HG03565 (cell line): ENCODE measurements around the gene ATM.
A peak's percentile ranks its signal among the peaks of the same experiment; 100 is the strongest.

Experiments used
- ATAC-seq: cut with Tn5 transposase; IDR thresholded peaks from one replicate; pipeline ENCODE4 v1.9.1; 2021; ENCODE audit warnings: mild to moderate bottlenecking, moderate library complexity; ENCODE audit not compliant: unreplicated experiment

ATM gene

DNA sequence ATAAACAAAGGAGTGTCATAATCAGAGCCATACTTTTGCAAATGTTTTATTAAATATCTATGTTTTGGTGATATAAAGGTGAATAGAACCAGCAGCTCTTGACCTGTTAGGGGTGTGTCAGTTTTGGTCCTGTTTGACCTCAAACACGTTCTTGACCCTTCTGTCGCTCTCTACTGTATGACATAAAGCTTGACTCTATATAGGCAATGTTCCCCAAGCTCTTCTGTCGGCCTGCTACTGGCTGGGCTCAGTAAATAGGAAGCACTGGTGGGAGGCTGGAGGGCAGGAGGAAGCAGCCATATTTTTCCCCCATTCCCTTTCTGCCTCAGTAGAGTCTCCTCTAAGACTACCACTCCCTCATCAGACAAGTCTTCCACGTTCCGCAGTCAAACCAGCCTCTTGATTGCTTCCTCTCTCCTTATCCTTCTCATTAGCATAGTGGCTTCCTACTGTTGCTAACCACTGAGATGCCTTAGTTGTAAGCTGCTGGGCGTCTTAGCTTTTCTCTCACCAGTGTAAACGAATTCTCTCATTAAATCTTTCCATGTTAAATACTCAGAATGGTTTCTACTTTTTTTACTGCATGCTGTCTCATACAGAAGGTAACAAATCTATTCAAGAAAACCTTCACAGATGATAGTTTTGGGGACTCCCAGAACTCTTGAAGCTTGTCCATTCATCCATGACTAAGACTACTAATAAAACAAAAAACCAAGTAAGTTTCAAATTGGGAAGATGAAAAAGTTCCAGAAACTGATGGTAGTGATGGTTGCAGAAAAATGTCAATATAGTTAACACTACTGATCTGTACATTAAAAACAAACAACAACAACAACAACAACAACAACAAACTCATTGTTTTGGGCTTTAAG lies 3.7 kb upstream of the ATM start:
- no peak for ATAC-seq

DNA sequence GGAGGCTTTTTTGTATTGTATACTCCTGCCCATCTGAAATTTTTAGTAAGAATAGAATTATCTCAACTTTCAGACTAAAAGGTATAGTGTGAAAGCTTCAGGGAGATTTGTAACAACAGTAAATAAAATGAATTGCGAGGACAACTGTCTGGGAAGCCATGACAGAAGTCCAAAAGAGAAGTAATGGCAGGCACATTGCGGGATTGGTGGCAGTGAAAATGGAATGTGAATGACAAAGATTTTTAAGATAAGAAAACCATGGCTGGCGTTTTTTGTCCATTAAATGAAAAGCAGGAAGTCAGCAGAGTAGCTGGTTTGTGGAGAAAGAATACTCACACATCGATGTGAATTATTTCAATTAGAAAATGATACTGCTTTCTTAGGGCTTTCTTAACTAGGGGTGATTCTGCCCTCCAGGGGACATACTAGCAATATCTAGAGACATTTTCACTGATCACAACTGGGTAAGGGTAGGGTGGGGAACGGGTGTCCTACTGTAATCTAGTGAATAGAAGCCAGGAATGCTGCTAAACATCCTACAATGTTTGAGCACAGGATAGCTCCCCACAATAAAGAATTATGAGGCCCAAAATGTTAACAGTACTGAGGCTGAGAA lies 2.0 kb upstream of the ATM start:
- ATAC-seq, result no peak

DNA sequence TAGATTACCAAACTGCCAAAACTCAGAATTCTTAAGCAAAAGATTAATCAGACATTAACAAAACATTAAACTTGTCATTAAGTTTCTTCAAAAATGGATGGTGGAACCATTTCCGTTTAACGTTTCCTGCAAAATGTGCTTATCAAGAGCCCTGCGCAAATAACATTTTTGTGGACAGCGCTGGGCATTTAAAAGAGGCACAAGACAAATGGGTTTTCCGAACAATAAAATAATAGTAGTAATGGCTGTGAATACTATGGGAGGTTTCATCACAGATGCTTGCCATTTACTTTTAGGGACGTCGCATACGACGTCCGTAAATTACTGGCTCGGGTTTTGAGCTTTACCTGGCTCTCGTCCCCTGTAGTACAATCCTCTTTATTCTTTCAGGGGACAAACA lies 1.5 kb upstream of the ATM start:
- no peak for ATAC-seq

DNA sequence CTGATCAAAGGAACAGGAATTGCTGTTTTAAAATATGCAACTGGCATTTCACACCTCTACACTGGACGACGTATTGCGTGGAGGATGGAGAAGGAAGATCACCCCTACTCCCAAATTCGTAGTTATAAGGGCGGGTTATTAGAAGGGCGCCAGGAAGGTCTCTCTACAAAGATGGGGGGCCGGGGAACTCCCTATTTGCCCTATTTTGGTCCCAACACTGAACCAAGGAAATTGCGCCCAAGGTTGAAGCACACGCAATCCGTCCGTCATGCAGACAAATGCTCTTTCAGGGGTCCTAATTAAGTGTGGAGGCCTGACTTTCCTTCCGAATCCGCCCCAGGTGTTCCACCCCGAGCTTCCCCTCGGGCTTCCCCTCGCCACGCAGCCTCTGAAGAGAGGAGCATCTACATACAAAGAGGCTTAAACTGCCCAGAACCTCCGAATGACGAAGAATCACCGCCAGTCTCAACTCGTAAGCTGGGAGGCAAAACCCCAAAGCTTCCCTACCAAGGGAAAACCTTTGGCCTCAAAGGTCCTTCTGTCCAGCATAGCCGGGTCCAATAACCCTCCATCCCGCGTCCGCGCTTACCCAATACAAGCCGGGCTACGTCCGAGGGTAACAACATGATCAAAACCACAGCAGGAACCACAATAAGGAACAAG lies 825 bp upstream of the ATM start:
- ATAC-seq, result no peak

DNA sequence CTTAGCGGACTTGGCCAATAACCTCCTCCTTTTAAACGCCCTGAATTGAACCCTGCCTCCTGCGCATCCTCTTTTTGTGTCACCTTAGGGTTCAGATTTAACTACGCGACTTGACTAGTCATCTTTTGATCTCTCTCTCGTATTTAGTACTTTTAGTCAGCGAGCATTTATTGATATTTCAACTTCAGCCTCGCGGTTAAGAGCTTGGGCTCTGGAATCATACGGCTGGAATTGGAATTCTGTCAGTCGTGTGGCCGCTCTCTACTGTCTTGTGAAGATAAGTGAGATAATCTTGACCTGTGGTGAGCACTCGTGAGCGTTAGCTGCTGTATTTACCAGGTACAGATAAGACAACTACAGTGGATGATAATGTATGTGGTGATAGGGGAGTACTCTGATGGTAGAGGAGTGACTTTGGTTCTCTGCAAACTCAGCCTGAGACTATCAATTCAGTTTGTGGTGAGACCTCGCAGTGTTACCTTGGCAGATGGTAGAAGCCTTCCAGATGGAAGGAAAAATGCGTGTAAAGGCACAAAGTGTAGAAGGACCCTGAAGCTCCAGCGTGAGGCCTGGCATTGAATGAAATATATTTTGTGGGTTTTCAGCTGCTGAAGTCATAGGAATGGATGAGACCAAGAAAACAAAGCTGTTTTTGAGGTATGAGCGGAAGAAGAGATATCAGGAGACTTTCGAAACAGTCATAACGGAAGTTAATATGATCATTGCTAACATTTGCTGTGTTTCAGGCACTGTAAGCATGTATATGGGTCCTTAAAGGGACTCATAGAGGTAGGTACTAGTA lies 682 bp downstream of the ATM start:
- ATAC-seq, result peak; percentile 24

DNA sequence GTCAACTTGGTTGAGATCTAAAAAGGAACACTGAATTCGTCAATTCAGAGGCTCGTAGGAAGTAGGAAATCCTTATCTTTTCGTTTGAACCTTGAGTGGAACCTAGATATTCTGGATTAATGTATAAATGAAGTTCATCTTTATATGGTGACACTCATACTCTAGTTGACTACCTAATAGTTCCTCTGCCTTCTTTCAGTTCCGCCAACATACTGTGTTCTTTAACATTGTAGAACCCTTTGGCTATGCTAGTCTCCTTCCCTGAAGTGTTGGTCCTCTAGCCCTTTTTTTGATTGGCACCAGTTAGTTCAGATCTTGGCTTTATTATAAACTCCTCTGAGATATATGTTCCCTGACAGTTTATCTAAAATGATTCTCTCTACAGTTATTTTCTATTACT lies 1.5 kb downstream of the ATM start:
- no peak for ATAC-seq

DNA sequence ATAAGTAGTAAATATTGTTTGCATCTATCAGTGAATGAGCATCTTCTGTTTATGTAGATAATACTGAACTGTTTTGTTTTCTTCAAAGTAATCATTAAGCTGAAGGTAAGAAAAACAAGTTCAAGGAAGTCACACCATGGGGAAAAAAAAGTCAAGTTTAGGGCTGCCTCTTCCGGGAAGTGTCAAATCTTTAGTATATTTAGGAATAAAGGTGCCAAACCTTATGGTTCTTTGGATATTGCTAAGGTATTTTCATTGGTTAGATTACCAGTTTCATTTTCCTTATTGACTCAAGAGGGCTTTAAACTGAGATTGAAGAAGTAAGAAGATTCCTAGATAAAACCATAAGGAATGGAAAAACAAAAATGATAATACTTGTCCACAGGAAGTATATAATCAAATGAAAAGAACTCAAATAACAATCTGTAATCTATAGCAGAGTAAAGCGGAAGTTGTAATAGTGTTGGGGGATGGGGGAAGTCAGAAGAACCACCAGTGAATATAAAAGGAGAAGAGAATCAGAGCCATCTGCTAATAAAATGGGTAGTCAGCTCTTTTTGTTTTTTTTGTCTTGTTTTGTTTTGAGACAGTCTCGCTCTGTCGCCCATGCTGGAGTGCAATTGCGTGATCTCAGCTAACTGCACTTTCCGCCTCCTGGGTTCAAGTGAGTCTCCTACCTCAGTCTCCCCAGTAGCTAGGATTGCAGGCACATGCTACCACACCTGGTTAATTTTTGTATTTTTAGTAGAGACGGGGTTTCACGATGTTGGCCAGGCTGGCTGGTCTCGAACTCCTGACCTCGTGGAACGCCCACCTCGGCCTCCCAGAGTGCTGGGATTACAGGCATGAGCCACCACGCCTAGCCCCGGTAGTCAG lies 2.3 kb downstream of the ATM start:
- no peak for ATAC-seq

DNA sequence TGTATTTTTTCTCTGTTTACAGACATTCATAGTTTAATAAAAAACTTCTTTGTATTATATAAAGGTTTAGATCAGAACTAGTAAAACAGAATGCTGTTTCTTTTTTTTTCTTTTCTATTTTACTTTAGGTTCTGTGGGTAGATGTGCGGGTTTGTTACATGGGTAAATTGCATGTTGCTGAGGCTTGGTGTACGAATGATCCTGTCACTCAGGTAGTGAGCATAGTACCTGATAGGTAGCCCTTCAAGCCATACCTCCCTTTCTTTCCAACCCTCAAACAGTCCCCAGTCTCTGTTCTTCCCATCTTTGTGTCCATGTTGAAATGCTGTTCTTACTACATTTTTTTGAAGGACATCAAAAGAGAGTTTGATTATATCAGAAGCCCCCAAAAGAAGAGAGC lies 3.2 kb downstream of the ATM start:
- no peak for ATAC-seq

DNA sequence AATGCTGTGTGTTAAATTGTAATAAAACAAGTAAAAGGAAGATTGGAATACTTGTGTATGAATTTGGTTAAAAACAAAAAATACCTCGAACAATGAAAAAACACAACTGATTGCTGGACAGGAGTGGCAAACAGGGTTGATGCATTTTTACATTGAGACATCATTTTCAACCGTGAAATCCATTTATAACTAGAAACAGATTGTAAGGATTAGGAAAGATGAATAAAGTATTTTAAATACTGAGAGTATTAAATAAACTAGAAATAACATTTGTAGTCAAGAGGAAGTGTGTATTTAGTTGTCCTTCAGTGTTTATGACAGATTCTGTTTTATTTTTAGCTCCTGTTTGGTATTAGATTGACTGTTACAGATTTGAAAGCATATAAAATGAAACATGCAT lies 5.4 kb downstream of the ATM start:
- ATAC-seq, result no peak

DNA sequence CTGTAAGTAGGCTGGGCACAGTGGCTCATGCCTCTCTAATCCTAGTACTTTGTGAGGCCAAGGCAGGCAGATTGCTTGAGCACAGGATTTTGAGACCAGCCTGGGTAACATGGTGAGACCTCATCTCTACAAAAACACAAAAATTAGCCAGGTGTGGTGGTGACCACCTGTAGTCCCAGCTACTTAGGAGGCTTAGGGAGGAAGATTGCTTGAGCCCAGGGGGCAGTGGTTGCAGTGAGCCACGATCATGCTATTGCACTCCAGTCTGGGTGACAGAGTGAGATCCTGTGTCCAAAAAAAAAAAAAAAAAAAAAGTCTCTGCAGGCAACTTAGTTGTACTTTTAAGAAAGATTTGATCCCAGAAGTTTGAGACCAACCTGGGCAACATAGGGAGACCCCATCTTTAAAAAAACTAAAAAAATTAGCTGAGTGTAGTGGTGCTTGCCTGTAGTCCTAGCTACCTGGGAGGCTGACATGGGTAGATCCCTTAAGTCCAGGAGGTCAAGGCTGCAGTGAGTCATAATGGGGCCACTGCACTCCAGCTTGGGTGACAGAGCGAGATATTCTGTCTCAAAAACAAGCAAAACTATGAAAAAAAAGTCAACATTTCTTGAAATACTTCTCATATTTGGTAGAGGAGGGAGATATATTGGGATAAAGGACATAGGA lies 10.5 kb downstream of the ATM start:
- ATAC-seq, result no peak

DNA sequence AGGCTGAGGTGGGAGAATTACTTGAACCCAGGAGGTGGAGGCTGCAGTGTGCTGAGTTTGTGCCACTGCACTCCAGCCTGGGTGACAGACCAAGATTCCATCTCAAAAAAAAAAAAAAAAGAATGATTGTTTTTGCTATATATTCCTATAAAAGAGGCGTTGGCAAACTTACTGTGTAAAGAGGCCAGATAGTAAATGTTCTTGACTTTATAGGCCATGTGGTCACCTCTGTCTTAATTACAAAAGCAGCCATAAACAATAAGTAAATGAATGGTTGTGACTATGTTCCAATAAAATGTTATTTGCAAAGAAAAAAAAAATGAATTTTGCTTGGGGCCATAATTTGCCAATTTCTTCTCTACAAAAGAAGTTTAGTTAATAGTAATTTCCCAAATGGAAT lies 12.3 kb downstream of the ATM start:
- no peak for ATAC-seq

DNA sequence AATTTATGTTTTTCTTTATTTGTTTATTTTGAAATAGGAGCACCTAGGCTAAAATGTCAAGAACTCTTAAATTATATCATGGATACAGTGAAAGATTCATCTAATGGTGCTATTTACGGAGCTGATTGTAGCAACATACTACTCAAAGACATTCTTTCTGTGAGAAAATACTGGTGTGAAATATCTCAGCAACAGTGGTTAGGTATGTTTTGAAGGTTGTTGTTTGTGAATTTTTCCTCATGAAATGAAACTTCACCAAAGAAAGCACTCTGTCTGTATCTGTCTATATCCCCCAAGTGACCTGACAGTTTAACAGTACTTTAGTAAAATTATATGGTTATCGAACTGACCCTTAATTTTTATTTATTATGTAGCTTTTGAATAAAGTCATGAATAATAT lies 12.8 kb downstream of the ATM start:
- no peak for ATAC-seq

DNA sequence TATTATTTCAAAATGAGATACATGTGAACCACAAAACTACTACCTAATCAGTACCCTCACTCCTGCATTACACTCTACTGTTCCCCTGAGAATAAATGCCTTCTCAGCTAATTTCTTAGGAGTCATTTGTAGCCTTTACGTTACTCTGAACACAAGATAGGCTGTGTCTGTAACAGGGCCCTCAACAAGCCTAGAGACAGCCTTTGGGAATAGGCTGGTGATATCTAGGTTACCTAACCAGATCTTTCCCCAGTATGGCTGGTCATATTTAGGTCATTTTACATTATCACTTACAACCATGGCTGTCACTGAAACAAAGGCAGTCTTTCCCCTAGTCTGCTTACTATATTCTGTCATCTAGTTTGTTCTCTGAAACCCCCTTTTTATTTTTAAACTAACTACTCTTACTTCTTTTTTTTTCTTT lies 14.2 kb downstream of the ATM start:
- ATAC-seq, result peak; percentile 38

DNA sequence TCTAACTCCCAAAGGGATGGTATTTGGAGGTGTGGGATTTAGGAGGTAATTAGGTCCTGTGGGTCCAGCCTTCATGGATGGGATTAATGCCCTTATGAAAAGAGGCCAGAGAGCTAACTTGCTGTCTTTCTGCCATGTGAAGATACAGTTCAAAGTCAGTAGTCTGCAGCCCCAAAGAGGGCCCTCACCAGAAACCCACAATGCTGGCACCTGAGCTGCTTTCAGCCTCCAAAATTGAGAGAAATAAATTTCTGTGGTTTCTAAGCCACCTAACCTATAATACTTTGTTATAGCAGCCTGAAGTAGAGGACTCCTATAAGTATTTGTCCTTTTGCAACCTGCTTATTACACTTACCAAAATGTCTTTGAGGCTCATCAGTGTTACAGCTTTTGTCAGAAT lies 16.2 kb downstream of the ATM start:
- no peak for ATAC-seq

DNA sequence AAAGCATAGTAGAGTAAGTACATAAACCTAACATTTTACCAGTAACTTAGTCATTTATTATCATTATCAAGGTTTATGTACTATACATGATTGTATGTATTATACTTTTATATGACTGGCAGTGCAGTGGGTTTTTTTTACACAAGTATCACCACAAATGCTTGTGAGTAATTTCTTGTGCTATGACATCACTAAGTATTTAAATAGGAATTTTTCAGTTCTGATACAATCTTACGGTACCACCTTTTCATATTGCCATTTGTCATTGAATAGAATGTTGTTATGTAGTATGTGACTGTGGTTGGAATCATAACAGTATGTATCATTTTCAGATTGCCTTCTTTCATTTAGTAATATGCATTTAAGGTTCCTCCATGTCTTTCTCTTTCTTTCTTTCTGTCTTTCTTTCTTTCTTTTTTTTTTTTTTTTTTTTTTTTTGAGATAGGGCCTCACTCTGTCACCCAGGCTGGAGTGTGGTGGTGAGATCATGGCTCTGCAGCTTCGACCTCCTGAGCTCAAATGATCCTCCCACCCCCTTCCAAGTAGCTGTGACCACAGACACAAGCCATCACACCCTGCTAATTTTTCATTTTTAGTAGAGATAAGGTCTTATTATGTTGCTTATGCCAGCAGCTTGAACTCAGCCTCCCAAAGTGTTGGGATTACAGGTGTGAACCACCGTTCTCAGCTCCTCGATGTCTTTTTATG lies 18.6 kb downstream of the ATM start:
- ATAC-seq, result no peak

DNA sequence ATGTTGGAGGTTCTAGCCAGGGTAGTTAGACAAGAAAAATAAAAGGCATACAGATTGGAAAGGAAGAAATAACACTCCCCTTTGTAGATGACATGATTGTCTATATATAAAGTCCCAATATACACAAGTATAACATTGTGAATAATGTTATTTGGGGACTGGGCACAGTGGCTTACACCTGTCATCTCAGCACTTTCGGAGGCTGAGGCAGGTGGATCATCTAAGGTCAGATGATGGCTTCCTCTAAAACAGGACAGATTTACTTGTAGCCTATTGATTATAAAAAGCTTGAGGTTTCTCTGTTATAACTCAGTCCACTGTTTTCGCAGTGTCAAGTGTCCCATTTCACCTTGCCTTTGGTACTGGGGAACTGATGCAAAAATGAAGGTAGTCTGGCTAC lies 19.6 kb downstream of the ATM start:
- no peak for ATAC-seq

DNA sequence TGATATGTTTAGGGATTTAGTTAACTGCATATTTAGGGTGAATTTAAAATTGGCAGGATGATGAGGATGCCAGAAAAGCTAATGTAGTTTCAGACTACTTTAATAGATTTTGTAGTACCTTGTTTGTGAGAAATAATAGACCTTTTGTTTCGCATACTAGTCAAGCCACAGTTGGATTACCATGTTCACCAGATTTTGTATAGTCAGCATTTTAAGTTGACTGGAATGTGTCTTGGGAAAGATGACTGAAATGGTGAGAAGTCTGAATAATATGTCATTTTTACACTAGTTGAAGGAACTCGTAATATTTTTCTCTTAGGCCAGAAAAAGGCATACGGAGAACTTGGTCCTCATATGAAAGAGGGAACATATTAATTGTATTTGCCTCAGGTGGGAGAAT lies 23.4 kb downstream of the ATM start:
- ATAC-seq, result no peak

DNA sequence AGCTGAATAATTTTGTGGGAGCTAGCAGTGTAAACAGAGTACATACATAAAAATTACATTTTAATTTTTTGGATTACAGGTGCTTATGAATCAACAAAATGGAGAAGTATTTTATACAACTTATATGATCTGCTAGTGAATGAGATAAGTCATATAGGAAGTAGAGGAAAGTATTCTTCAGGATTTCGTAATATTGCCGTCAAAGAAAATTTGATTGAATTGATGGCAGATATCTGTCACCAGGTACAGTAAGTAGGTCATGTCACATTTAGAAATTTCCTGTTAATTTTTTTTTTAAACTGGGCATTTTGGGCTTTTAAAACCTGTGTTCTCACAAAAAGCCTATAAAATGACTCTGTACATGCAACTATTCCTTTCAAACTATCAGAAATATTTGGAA lies 24.0 kb downstream of the ATM start:
- no peak for ATAC-seq

DNA sequence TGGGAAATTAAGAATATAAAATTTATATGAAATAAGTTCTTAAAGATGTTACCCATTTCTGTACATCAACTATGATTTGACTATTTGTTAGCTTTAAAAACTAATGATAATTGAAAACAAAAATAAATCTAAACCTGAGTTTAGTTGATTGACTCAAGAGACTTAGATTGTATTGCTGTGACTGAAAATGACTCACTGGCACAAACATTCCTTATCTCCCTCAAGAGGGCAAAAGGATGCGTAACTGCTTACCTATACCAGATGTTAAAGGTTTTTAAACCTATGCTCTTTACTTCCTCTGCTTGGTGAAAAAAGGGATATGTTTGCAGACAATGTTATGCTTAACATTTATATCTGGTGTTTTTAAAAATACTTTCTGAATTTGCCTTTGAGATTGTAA lies 30.3 kb downstream of the ATM start:
- no peak for ATAC-seq
